ENCODE measurements around the gene CCDC9B.

GRCh38 chr15:40337597-40337996, 3.1 kb downstream of the CCDC9B start:
- TF ChIP-seq PBX3 (IDR thresholded peaks at IDR 0.05) (no peak), CTCF (IDR thresholded peaks at IDR 0.05) (no peak), TAF1 (IDR thresholded peaks at IDR 0.05; ENCODE audit: borderline replicate concordance, low read depth, low read length) (no peak), FOXJ3 (CRISPR knock-in tag; IDR thresholded peaks at IDR 0.05) (no peak), EZH2phosphoT487 (IDR thresholded peaks at IDR 0.05; ENCODE audit: borderline replicate concordance, low read depth) (no peak), REST (IDR thresholded peaks at IDR 0.05; ENCODE audit: low read depth, low read length) (no peak), GABPA (IDR thresholded peaks at IDR 0.05; ENCODE audit: low read depth) (no peak)

All from SK-N-SH (cell line).